H54 (cell line): ENCODE results near the gene HMSD.
"Not testable (repeated sequence)": the region's sequence is repeated elsewhere in the genome, so short reads cannot be mapped to it uniquely, and the experiment has no call there.

Source experiments
- DNase-seq: peaks from one replicate; pipeline ENCODE4 v3.0.0; 2011; ENCODE audit warnings: low spot score, mixed read lengths; ENCODE audit not compliant: insufficient read length
- FAIRE-seq: peaks from 3 replicates; lab custom pipeline; 2011; peaks lifted over from hg19 to GRCh38; lab: Jason Lieb, UNC
- POLR2A ChIP-seq: IDR thresholded peaks from 2 replicates; pipeline ENCODE4 v1.6.1; 2011; ENCODE audit warnings: low read depth, mild to moderate bottlenecking, low read length

Gene HMSD

GRCh38 chr18:63949068-63949737 is at the start of gene HMSD:
Gene HMSD, plus strand, starts transcription at chr18:63949301. Its CDS starts 4,155 bp downstream, at chr18:63953456.
- FAIRE-seq: no peak
- TF ChIP-seq POLR2A: no peak
- no peak for DNase-seq

- no peak for TF ChIP-seq POLR2A
- FAIRE-seq (no peak), DNase-seq (no peak)
Observed at GRCh38 chr18:63903851-63904570, 45.1 kb upstream of the HMSD start.

GRCh38 chr18:63904694-63905093 is 44.4 kb upstream of the HMSD start:
- no peak for DNase-seq
- no peak for FAIRE-seq
- no peak for TF ChIP-seq POLR2A

- DNase-seq (no peak), FAIRE-seq (no peak)
Observed at GRCh38 chr18:63905361-63905760, 43.7 kb upstream of the HMSD start.

GRCh38 chr18:63906056-63906455 is 43.0 kb upstream of the HMSD start:
- FAIRE-seq (no peak), DNase-seq (no peak)
- TF ChIP-seq POLR2A: no peak

More at GRCh38 chr18:63905361-63905760, 43.7 kb upstream of the HMSD start:
- no peak for TF ChIP-seq POLR2A

- FAIRE-seq (no peak), DNase-seq (no peak)
- no peak for TF ChIP-seq POLR2A
Observed at GRCh38 chr18:63907664-63908063, 41.4 kb upstream of the HMSD start, which contains the start of gene SERPINB10. Gene SERPINB10, plus strand, starts transcription at chr18:63907958. Its CDS starts 7,553 bp downstream, at chr18:63915511.

GRCh38 chr18:63908858-63909257 is 40.2 kb upstream of the HMSD start:
- no peak for TF ChIP-seq POLR2A
- no peak for DNase-seq
- no peak for FAIRE-seq

- DNase-seq (no peak), FAIRE-seq (no peak)
- no peak for TF ChIP-seq POLR2A
Observed at GRCh38 chr18:63909870-63910269, 39.2 kb upstream of the HMSD start.

- TF ChIP-seq POLR2A: no peak
- no peak for FAIRE-seq
- no peak for DNase-seq
Observed at GRCh38 chr18:63917817-63918216, 31.3 kb upstream of the HMSD start.

- no peak for FAIRE-seq
- no peak for TF ChIP-seq POLR2A
- no peak for DNase-seq
Observed at GRCh38 chr18:63922049-63922448, 27.1 kb upstream of the HMSD start.

GRCh38 chr18:63924551-63924950 is 24.6 kb upstream of the HMSD start:
- no peak for TF ChIP-seq POLR2A
- DNase-seq: no peak
- FAIRE-seq: no peak

- no peak for TF ChIP-seq POLR2A
- FAIRE-seq (no peak), DNase-seq (no peak)
Observed at GRCh38 chr18:63928331-63928730, 20.8 kb upstream of the HMSD start.

- not testable (repeated sequence) for FAIRE-seq, DNase-seq
Observed at GRCh38 chr18:63929369-63929768, 19.7 kb upstream of the HMSD start.

GRCh38 chr18:63930773-63931354 is 18.2 kb upstream of the HMSD start:
- no peak for TF ChIP-seq POLR2A
- no peak for FAIRE-seq

More at GRCh38 chr18:63930773-63931354, 18.2 kb upstream of the HMSD start:
- DNase-seq: no peak
